KOPT-K1 (cell line): ENCODE results near the gene PTH1R.

Source experiments
- H3K27ac ChIP-seq: fragments of 200-600 bp; sonication (generic); 2 replicates; pipeline ENCODE4 v1.5.1; 2016; ENCODE audit warnings: antibody characterized with exemption, mild to moderate bottlenecking, low read depth, low read length; ENCODE audit not compliant: poor library complexity, severe bottlenecking
- H3K36me3 ChIP-seq: fragments of 200-600 bp; sonication (generic); 2 replicates; pipeline ENCODE4 v1.5.1; 2017; ENCODE audit warnings: antibody characterized with exemption, mild to moderate bottlenecking, low read length, moderate library complexity; ENCODE audit not compliant: insufficient read depth
- H3K9me3 ChIP-seq: fragments of 200-600 bp; sonication (generic); 2 replicates; pipeline ENCODE4 v1.5.1; 2017; ENCODE audit warnings: antibody characterized with exemption, low read length, mild to moderate bottlenecking; ENCODE audit not compliant: insufficient read depth, poor library complexity, severe bottlenecking

The PTH1R gene

GRCh38 chr3:46877406-46878125, at the start of gene PTH1R:
TSS of gene PTH1R (plus strand) at chr3:46877721. CDS start at chr3:46883560, 5,839 bp downstream.
- H3K36me3 ChIP-seq, result no peaks in the 10 kb centered on the region
- H3K27ac ChIP-seq, result no peak within 1 kb of the TSS
- no peaks in the 10 kb centered on the region for H3K9me3 ChIP-seq

- H3K9me3 ChIP-seq, result peaks cover 16% of the 10 kb centered on the region
- H3K27ac ChIP-seq, result no peak overlapping the region
- H3K36me3 ChIP-seq, result no peaks in the 10 kb centered on the region
These were observed 47.8 kb upstream of the PTH1R start for GRCh38 chr3:46829699-46830208.

- H3K27ac ChIP-seq, result no peak overlapping the region
- no peaks in the 10 kb centered on the region for H3K36me3 ChIP-seq
- peaks cover 16% of the 10 kb centered on the region for H3K9me3 ChIP-seq
These were observed 46.7 kb upstream of the PTH1R start for GRCh38 chr3:46830801-46831200.

- Histone ChIP-seq H3K27ac (no peak overlapping the region), H3K36me3 (no peaks in the 10 kb centered on the region), H3K9me3 (peaks cover 16% of the 10 kb centered on the region)
These were observed 46.2 kb upstream of the PTH1R start for GRCh38 chr3:46831316-46831715.

- no peak overlapping the region for H3K27ac ChIP-seq
- no peaks in the 10 kb centered on the region for H3K36me3 ChIP-seq
- H3K9me3 ChIP-seq, result peaks cover 16% of the 10 kb centered on the region
These were observed 45.7 kb upstream of the PTH1R start for GRCh38 chr3:46831841-46832240.

- Histone ChIP-seq H3K36me3 (no peaks in the 10 kb centered on the region), H3K27ac (no peak overlapping the region), H3K9me3 (peaks cover 30% of the 10 kb centered on the region)
These were observed 43.9 kb upstream of the PTH1R start for GRCh38 chr3:46833346-46834300.

GRCh38 chr3:46835054-46835453, 42.5 kb upstream of the PTH1R start:
- Histone ChIP-seq H3K36me3 (no peaks in the 10 kb centered on the region), H3K27ac (no peak overlapping the region), H3K9me3 (peaks cover 25% of the 10 kb centered on the region)

- H3K36me3 ChIP-seq, result no peaks in the 10 kb centered on the region
- no peak overlapping the region for H3K27ac ChIP-seq
- peaks cover 25% of the 10 kb centered on the region for H3K9me3 ChIP-seq
These were observed 42.0 kb upstream of the PTH1R start for GRCh38 chr3:46835491-46835890.

GRCh38 chr3:46838301-46838700, 39.2 kb upstream of the PTH1R start:
- H3K36me3 ChIP-seq, result no peaks in the 10 kb centered on the region
- peaks cover 44% of the 10 kb centered on the region for H3K9me3 ChIP-seq
- H3K27ac ChIP-seq, result no peak overlapping the region

GRCh38 chr3:46840491-46840890, 37.0 kb upstream of the PTH1R start:
- H3K36me3 ChIP-seq, result no peaks in the 10 kb centered on the region
- H3K27ac ChIP-seq, result no peak overlapping the region
- H3K9me3 ChIP-seq, result peaks cover 44% of the 10 kb centered on the region

GRCh38 chr3:46843508-46843907, 34.0 kb upstream of the PTH1R start:
- peaks cover 30% of the 10 kb centered on the region for H3K9me3 ChIP-seq
- no peak overlapping the region for H3K27ac ChIP-seq

GRCh38 chr3:46844397-46844796, 33.1 kb upstream of the PTH1R start:
- Histone ChIP-seq H3K9me3 (peaks cover 23% of the 10 kb centered on the region), H3K27ac (no peak overlapping the region), H3K36me3 (no peaks in the 10 kb centered on the region)

More at GRCh38 chr3:46843508-46843907, 34.0 kb upstream of the PTH1R start:
- no peaks in the 10 kb centered on the region for H3K36me3 ChIP-seq

- peak overlapping the region; percentile 55 for H3K27ac ChIP-seq
These were observed 32.6 kb upstream of the PTH1R start for GRCh38 chr3:46844881-46845312.

GRCh38 chr3:46845397-46845859, 32.1 kb upstream of the PTH1R start:
- Histone ChIP-seq H3K27ac (peak overlapping the region; percentile 55), H3K36me3 (no peaks in the 10 kb centered on the region), H3K9me3 (peaks cover 19% of the 10 kb centered on the region)

More at GRCh38 chr3:46844881-46845312, 32.6 kb upstream of the PTH1R start:
- Histone ChIP-seq H3K36me3 (no peaks in the 10 kb centered on the region), H3K9me3 (peaks cover 23% of the 10 kb centered on the region)
